Liver (tissue), 9 donors: ENCODE data around the gene SRSF8. TPM values are rescaled to one million over a fixed set of nuclear protein-coding genes. Genes with fewer than 3 reads are reported as not detected.

Source experiments
- DNase-seq: peaks from one replicate; pipeline ENCODE4 v3.0.0-alpha.2; 2017; ENCODE audit warnings: low spot score
- H3K27ac ChIP-seq, 2 donors: one replicate each; pipeline ENCODE4 v1.7.0; 2013; ENCODE audit warnings: inconsistent platforms in 2 of 2, low read length in 2 of 2, control low read depth in 1 of 2, low read depth in 1 of 2, mild to moderate bottlenecking in 1 of 2
- H3K27me3 ChIP-seq, 4 donors: one replicate each; pipeline versions ENCODE4 v1.6.1 to v1.7.0; 2013; ENCODE audit warnings: low read length in 3 of 4, inconsistent platforms in 1 of 4, mild to moderate bottlenecking in 1 of 4, moderate library complexity in 1 of 4; ENCODE audit not compliant: control insufficient read depth in 4 of 4, insufficient read depth in 4 of 4
- H3K36me3 ChIP-seq, 4 donors: one replicate each; pipeline versions ENCODE4 v1.6.1 to v1.7.0; 2013; ENCODE audit warnings: low read length in 3 of 4, mild to moderate bottlenecking in 3 of 4, low read depth in 1 of 4, moderate library complexity in 1 of 4; ENCODE audit not compliant: control insufficient read depth in 4 of 4, insufficient read depth in 3 of 4
- H3K4me1 ChIP-seq, 4 donors: one replicate each; pipeline versions ENCODE4 v1.6.1 to v1.7.0; 2013; ENCODE audit warnings: low read length in 3 of 4, mild to moderate bottlenecking in 3 of 4, moderate library complexity in 1 of 4; ENCODE audit not compliant: control insufficient read depth in 4 of 4, insufficient read depth in 4 of 4
- H3K4me3 ChIP-seq, 3 donors: one replicate each; pipeline versions ENCODE4 v1.6.1 to v1.7.0; 2013; ENCODE audit warnings: low read length in 3 of 3, control low read depth in 1 of 3, low read depth in 1 of 3, mild to moderate bottlenecking in 1 of 3
- H3K9ac ChIP-seq, 2 donors: one replicate each; pipeline ENCODE4 v1.7.0; 2013; ENCODE audit warnings: low read length in 2 of 2, mild to moderate bottlenecking in 2 of 2, moderate library complexity in 2 of 2, control low read depth in 1 of 2, low read depth in 1 of 2
- H3K9me3 ChIP-seq, 4 donors: one replicate each; pipeline versions ENCODE4 v1.6.1 to v1.7.0; 2013; ENCODE audit warnings: low read length in 3 of 4; ENCODE audit not compliant: control insufficient read depth in 4 of 4
- EGR1 ChIP-seq, 2 donors: IDR thresholded peaks; 2 replicates each; pipeline ENCODE4 v1.6.1; 2016 to 2018; ENCODE audit warnings: antibody characterized with exemption in 2 of 2, low read depth in 2 of 2
- FOXA1 ChIP-seq: IDR thresholded peaks from 2 replicates; pipeline ENCODE4 v1.6.1; 2016; ENCODE audit warnings: antibody characterized with exemption
- FOXA2 ChIP-seq: IDR thresholded peaks from 2 replicates; pipeline ENCODE4 v1.6.1; 2016; ENCODE audit warnings: antibody characterized with exemption
- GABPA ChIP-seq, 2 donors: IDR thresholded peaks in 1 of 2; conservative IDR thresholded peaks in 1 of 2; 2 replicates each; pipeline ENCODE4 v1.6.1; 2016; ENCODE audit warnings: antibody characterized with exemption in 2 of 2, mild to moderate bottlenecking in 1 of 2, moderate library complexity in 1 of 2
- HNF4A ChIP-seq, 2 donors: conservative IDR thresholded peaks; 2 replicates each; pipeline ENCODE4 v1.6.1; 2016; ENCODE audit warnings: antibody characterized with exemption in 2 of 2, mild to moderate bottlenecking in 2 of 2
- HNF4G ChIP-seq: IDR thresholded peaks from 2 replicates; pipeline ENCODE4 v1.6.1; 2016; ENCODE audit warnings: antibody characterized with exemption
- JUND ChIP-seq, 2 donors: IDR thresholded peaks; 2 replicates each; pipeline ENCODE4 v1.6.1; 2016; ENCODE audit warnings: antibody characterized with exemption in 2 of 2
- NR2F2 ChIP-seq: IDR thresholded peaks from 2 replicates; pipeline ENCODE4 v1.6.1; 2016; ENCODE audit warnings: antibody characterized with exemption
- RAD21 ChIP-seq, 2 donors: IDR thresholded peaks; 2 replicates each; pipeline ENCODE4 v1.6.1; 2016; ENCODE audit warnings: antibody characterized with exemption in 2 of 2, mild to moderate bottlenecking in 2 of 2
- RXRA ChIP-seq, 2 donors: IDR thresholded peaks; 2 replicates each; pipeline ENCODE4 v1.6.1; 2017 to 2018; ENCODE audit warnings: antibody characterized with exemption in 2 of 2, mild to moderate bottlenecking in 1 of 2
- SP1 ChIP-seq: IDR thresholded peaks from 2 replicates; pipeline ENCODE4 v1.6.1; 2018; ENCODE audit warnings: antibody characterized with exemption, mild to moderate bottlenecking
- TAF1 ChIP-seq: conservative IDR thresholded peaks from 2 replicates; pipeline ENCODE4 v1.6.1; 2016; ENCODE audit warnings: antibody characterized with exemption, mild to moderate bottlenecking
- YY1 ChIP-seq: IDR thresholded peaks from 2 replicates; pipeline ENCODE4 v1.6.1; 2016; ENCODE audit warnings: antibody characterized with exemption, mild to moderate bottlenecking
- WGBS: extraction: QIAGEN DNeasy Blood & Tissue Kit; methylation state at CpG from one replicate; pipeline ENCODE4 v1.1.7; 2013; 5-methylcytosine and 5-hydroxymethylcytosine counted together
- polyA plus RNA-seq, 2 donors: library from polyadenylated mRNA; stranded (reverse) in 1 of 2; unstranded in 1 of 2; fragments of 200-250 nt in 1 of 2; fragments of >200 nt in 1 of 2; fragmentation: Nextera tagmentation in 1 of 2; extraction: Ambion mirVana in 1 of 2; gene quantifications; one replicate each; pipeline versions ENCODE4 v1.2.1 to v1.2.3, GENCODE V29; 2013 to 2015
- total RNA-seq, 2 donors: library from RNA; depleted of rRNA; stranded (reverse); fragments of >200 nt; gene quantifications; one replicate each; pipeline ENCODE4 v1.2.3, GENCODE V29; 2014
- TF ChIP-seq, protein P1 (sequence below): IDR thresholded peaks from 2 replicates; pipeline ENCODE4 v1.6.1; 2016; ENCODE audit warnings: antibody characterized with exemption
- TF ChIP-seq, protein P2 (sequence below): fragments of 150-350 bp; IDR thresholded peaks from 2 replicates; pipeline ENCODE4 v1.5.1; 2017; ENCODE audit warnings: improper control_type of control experiment, low read depth, low read length; ENCODE audit not compliant: missing input control
- TF ChIP-seq, protein P3 (sequence below): IDR thresholded peaks from 2 replicates; pipeline ENCODE4 v1.6.1; 2016; ENCODE audit warnings: antibody characterized with exemption, mild to moderate bottlenecking
- TF ChIP-seq, protein P4 (sequence below): IDR thresholded peaks from 2 replicates; pipeline ENCODE4 v1.6.1; 2016; ENCODE audit warnings: antibody characterized with exemption
- TF ChIP-seq, protein P5 (sequence below): IDR thresholded peaks from 2 replicates; pipeline ENCODE4 v1.6.1; 2016; ENCODE audit warnings: antibody characterized with exemption
- donor health status: healthy.
- donor health status: healthy.
- donor health status: healthy.
- donor health status: healthy.
- donor health status: healthy.

Gene SRSF8
- total and polyA plus RNA-seq, 4 donors = 15.4 to 31.8 (median 17.8) TPM

DNA sequence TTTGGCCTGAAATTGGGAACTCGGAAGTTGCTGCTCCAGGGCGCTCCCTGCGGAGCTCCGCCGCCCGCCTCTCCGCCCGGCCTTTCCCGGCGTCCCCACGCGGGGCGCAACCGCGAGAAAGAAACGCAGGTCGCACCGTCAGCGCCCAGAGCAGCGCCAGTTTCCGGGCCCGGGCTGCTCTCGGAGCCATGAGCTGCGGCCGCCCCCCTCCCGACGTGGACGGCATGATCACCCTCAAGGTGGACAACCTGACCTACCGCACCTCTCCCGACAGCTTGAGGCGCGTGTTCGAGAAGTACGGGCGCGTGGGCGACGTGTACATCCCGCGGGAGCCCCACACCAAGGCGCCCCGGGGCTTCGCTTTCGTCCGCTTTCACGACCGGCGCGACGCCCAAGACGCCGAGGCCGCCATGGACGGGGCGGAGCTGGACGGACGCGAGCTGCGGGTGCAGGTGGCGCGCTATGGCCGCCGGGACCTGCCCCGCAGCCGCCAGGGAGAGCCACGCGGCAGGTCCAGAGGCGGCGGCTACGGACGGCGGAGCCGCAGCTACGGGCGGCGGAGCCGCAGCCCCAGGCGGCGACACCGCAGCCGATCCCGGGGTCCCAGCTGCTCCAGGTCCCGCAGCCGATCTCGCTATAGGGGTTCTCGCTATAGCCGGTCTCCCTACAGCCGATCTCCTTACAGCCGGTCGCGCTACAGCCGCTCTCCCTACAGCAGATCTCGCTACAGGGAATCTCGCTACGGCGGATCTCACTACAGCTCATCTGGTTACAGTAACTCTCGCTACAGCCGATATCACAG, 521 bp downstream of the SRSF8 start:
- TF ChIP-seq, protein P1, sequence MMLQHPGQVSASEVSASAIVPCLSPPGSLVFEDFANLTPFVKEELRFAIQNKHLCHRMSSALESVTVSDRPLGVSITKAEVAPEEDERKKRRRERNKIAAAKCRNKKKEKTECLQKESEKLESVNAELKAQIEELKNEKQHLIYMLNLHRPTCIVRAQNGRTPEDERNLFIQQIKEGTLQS = no peak
- TF ChIP-seq GABPA (IDR thresholded peaks at IDR 0.05 in 1 of 2, conservative IDR thresholded peaks at IDR 0.05 in 1 of 2) (no peak), RAD21 (IDR thresholded peaks at IDR 0.05) (peak; percentile 31 to 49), RXRA (IDR thresholded peaks at IDR 0.05) (no peak), HNF4A (conservative IDR thresholded peaks at IDR 0.05) (peak in 1 of 2 donors; percentile 18), JUND (IDR thresholded peaks at IDR 0.05) (no peak), FOXA2 (no peak), FOXA1 (no peak), SP1 (peak; percentile 39), NR2F2 (no peak), EGR1 (IDR thresholded peaks at IDR 0.05; ENCODE audit: low read depth in 2 of 2) (no peak), YY1 (peak; percentile 95), HNF4G (no peak), TAF1 (peak; percentile 84)
- TF ChIP-seq, protein P2, sequence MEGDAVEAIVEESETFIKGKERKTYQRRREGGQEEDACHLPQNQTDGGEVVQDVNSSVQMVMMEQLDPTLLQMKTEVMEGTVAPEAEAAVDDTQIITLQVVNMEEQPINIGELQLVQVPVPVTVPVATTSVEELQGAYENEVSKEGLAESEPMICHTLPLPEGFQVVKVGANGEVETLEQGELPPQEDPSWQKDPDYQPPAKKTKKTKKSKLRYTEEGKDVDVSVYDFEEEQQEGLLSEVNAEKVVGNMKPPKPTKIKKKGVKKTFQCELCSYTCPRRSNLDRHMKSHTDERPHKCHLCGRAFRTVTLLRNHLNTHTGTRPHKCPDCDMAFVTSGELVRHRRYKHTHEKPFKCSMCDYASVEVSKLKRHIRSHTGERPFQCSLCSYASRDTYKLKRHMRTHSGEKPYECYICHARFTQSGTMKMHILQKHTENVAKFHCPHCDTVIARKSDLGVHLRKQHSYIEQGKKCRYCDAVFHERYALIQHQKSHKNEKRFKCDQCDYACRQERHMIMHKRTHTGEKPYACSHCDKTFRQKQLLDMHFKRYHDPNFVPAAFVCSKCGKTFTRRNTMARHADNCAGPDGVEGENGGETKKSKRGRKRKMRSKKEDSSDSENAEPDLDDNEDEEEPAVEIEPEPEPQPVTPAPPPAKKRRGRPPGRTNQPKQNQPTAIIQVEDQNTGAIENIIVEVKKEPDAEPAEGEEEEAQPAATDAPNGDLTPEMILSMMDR = peak; percentile 47
- TF ChIP-seq, protein P3, sequence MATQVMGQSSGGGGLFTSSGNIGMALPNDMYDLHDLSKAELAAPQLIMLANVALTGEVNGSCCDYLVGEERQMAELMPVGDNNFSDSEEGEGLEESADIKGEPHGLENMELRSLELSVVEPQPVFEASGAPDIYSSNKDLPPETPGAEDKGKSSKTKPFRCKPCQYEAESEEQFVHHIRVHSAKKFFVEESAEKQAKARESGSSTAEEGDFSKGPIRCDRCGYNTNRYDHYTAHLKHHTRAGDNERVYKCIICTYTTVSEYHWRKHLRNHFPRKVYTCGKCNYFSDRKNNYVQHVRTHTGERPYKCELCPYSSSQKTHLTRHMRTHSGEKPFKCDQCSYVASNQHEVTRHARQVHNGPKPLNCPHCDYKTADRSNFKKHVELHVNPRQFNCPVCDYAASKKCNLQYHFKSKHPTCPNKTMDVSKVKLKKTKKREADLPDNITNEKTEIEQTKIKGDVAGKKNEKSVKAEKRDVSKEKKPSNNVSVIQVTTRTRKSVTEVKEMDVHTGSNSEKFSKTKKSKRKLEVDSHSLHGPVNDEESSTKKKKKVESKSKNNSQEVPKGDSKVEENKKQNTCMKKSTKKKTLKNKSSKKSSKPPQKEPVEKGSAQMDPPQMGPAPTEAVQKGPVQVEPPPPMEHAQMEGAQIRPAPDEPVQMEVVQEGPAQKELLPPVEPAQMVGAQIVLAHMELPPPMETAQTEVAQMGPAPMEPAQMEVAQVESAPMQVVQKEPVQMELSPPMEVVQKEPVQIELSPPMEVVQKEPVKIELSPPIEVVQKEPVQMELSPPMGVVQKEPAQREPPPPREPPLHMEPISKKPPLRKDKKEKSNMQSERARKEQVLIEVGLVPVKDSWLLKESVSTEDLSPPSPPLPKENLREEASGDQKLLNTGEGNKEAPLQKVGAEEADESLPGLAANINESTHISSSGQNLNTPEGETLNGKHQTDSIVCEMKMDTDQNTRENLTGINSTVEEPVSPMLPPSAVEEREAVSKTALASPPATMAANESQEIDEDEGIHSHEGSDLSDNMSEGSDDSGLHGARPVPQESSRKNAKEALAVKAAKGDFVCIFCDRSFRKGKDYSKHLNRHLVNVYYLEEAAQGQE = peak; percentile 79
- TF ChIP-seq, protein P4, sequence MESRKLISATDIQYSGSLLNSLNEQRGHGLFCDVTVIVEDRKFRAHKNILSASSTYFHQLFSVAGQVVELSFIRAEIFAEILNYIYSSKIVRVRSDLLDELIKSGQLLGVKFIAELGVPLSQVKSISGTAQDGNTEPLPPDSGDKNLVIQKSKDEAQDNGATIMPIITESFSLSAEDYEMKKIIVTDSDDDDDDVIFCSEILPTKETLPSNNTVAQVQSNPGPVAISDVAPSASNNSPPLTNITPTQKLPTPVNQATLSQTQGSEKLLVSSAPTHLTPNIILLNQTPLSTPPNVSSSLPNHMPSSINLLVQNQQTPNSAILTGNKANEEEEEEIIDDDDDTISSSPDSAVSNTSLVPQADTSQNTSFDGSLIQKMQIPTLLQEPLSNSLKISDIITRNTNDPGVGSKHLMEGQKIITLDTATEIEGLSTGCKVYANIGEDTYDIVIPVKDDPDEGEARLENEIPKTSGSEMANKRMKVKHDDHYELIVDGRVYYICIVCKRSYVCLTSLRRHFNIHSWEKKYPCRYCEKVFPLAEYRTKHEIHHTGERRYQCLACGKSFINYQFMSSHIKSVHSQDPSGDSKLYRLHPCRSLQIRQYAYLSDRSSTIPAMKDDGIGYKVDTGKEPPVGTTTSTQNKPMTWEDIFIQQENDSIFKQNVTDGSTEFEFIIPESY = no peak
- TF ChIP-seq, protein P5, sequence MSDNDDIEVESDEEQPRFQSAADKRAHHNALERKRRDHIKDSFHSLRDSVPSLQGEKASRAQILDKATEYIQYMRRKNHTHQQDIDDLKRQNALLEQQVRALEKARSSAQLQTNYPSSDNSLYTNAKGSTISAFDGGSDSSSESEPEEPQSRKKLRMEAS = no peak
- Histone ChIP-seq H3K27me3 (no peaks in the 10 kb centered on the region), H3K4me3 (peak overlapping the region; percentile 91 to 98 (median 94)), H3K36me3 (peaks cover 0 to 2% (median 0%) of the 10 kb centered on the region in 4 donors), H3K9me3 (no peaks in the 10 kb centered on the region), H3K9ac (peak overlapping the region; percentile 95 to 96), H3K4me1 (peaks cover 0 to 18% (median 13%) of the 10 kb centered on the region in 4 donors), H3K27ac (peak overlapping the region; percentile 95 to 97)
- WGBS = under 1% methylated on average over 98 of the region's 98 CpGs
- peak; percentile 85 for DNase-seq
